GM20000 (cell line): ENCODE measurements around the gene GRM7.

Experiments
- DNase-seq: peaks from one replicate; pipeline ENCODE4 v3.0.0; 2012; ENCODE audit warnings: low spot score
- CTCF ChIP-seq: IDR thresholded peaks from 2 replicates; pipeline ENCODE4 v1.5.1; 2012; ENCODE audit warnings: mild to moderate bottlenecking, control low read depth; ENCODE audit errors: extremely low read depth, missing control alignments

GRM7 gene

DNA sequence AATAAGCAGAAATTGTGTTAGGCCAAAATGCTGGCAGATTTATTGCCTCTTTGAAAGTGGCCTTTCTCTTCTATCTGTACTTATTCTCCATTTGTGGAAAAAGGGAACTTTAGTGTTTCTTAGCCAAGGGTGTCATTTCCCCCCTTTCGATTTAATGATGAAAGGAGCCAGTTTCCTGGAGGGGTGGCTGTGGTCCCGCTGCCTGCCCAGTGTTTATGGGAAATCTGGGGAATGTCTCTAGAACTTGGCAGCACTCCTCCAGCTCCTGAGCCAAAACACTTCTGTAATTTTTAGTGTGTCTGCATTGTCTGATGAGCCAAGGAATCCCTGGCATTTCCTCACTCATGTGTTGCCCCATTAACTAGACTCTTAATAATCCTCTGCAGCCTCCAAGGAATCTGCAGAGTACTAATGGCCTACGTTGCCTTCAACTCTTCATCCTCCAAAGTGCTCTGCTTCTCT lies 448.8 kb downstream of the GRM7 start:
- no peak for TF ChIP-seq CTCF
- no peak for DNase-seq

GRCh38 chr3:7315037-7315436 lies 454.1 kb downstream of the GRM7 start:
- DNase-seq, result no peak
- TF ChIP-seq CTCF, result no peak

GRCh38 chr3:7322957-7323669 lies 462.2 kb downstream of the GRM7 start:
- DNase-seq, result no peak
- TF ChIP-seq CTCF, result no peak

GRCh38 chr3:7328339-7328738 lies 467.4 kb downstream of the GRM7 start:
- DNase-seq, result no peak
- TF ChIP-seq CTCF, result no peak

DNA sequence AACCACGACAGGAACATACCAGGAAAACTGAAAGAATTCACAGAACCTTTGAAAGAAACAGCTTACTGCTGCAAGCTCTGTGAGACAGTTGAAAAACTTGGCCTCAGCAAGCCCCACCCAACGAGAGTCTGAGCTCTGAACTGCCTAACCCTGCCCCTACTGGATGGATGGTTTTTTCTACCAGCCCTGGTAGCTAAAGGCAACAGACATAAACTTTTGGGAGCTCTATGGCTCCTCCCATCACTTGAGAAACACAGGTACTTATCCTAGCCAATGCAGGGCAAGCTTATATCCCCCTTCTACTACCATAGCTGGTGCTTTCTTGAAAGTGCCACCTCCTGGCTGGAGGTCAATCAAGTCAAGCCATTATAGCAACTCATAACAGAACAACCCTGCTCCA lies 471.8 kb downstream of the GRM7 start:
- DNase-seq, result no peak
- TF ChIP-seq CTCF, result no peak

DNA sequence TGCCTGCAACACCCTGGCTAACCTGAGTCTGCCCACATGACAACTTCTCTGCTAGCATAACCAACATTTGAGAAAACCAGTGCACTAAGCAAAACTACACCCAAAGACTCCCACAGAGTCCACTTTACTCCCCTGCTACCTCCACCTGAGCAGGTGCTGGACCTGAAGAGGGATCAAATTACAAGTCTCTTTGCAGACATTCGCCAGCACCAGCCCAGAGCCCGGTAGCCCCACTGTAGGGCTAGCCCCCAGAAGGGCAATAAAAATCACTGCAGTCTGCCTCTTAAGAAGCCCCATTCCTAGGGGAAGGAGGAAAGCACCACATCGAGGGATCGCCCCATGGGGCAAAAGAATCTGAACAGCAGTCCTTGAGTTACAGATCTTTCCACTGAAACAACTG lies 472.2 kb downstream of the GRM7 start:
- no peak for TF ChIP-seq CTCF
- DNase-seq, result no peak

DNA sequence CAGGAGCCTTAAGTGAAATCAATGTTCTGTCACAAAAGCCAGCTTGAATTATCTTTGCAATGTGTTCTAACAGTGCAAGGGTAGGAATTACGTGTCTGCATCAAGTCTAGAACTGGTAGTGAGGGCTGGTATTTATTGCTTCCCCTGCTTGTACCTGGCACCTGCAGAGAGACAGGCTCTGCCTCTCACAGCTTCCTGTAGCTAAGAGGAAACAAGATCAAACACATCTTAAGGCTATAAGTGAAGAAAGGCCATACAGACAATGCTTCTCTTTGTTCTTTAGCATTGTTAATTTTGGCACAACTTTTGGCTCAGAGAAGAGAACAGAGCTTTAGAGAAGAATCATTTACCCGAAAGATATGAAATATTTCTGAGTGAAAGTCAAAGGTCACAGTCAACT lies 479.9 kb downstream of the GRM7 start:
- TF ChIP-seq CTCF, result no peak
- DNase-seq, result no peak
